Type B pancreatic cell (in vitro differentiated cells): ENCODE measurements around the gene TPD52L2. TPM values are rescaled to one million over a fixed set of nuclear protein-coding genes. Genes with fewer than 3 reads are reported as not detected.

Source experiments
- DNase-seq: peaks from one replicate; pipeline ENCODE4 v3.0.0; 2021; ENCODE audit warnings: mixed read lengths; ENCODE audit not compliant: unreplicated experiment; ENCODE audit errors: extremely low spot score
- H3K27ac Mint-ChIP-seq: 2 replicates; pipeline ENCODE4 v1.8.0; 2021; ENCODE audit warnings: mild to moderate bottlenecking, mixed read lengths
- H3K27me3 Mint-ChIP-seq: 2 replicates; pipeline ENCODE4 v1.8.0; 2021; ENCODE audit warnings: mixed read lengths
- H3K36me3 Mint-ChIP-seq: 2 replicates; pipeline ENCODE4 v1.8.0; 2021; ENCODE audit warnings: mixed read lengths
- H3K4me1 Mint-ChIP-seq: one replicate; pipeline ENCODE4 v1.8.0; 2021; ENCODE audit warnings: mixed read lengths; ENCODE audit not compliant: unreplicated experiment
- H3K4me3 Mint-ChIP-seq: 2 replicates; pipeline ENCODE4 v1.8.0; 2021; ENCODE audit warnings: mild to moderate bottlenecking, mixed read lengths
- H3K9me3 Mint-ChIP-seq: 2 replicates; pipeline ENCODE4 v1.8.0; 2021; ENCODE audit warnings: mixed read lengths
- CTCF ChIP-seq: fragments of 200-600 bp; sonication (generic); conservative IDR thresholded peaks from 2 replicates; pipeline ENCODE4 v1.5.0; 2021; ENCODE audit warnings: antibody characterized with exemption, mild to moderate bottlenecking
- total RNA-seq: library from RNA; stranded (reverse); gene quantifications from 2 replicates; pipeline ENCODE4 v1.2.1, GENCODE V29; 2021; ENCODE audit warnings: low replicate concordance

Gene TPD52L2
- total RNA-seq, 1 donor from 2014 or later: 76.5 TPM

GRCh38 chr20:63917811-63918210 is 52.7 kb downstream of the TPD52L2 start:
- no peaks in the 10 kb centered on the region for H3K9me3 Mint-ChIP-seq
- DNase-seq: no peak
- no peak overlapping the region for H3K4me3 Mint-ChIP-seq
- TF ChIP-seq CTCF: no peak
- peaks cover 5% of the 10 kb centered on the region for H3K4me1 Mint-ChIP-seq
- no peaks in the 10 kb centered on the region for H3K27me3 Mint-ChIP-seq
- peaks cover 7% of the 10 kb centered on the region for H3K36me3 Mint-ChIP-seq
- no peak overlapping the region for H3K27ac Mint-ChIP-seq

GRCh38 chr20:63919130-63919529 is 54.1 kb downstream of the TPD52L2 start:
- no peak for DNase-seq
- Mint-ChIP-seq H3K4me1 (no peaks in the 10 kb centered on the region), H3K36me3 (peaks cover 7% of the 10 kb centered on the region), H3K9me3 (no peaks in the 10 kb centered on the region), H3K4me3 (no peak overlapping the region), H3K27ac (no peak overlapping the region), H3K27me3 (no peaks in the 10 kb centered on the region)
- TF ChIP-seq CTCF: no peak

- DNase-seq: no peak
- Mint-ChIP-seq H3K27me3 (no peaks in the 10 kb centered on the region), H3K36me3 (peaks cover 8% of the 10 kb centered on the region), H3K4me3 (no peak overlapping the region), H3K4me1 (no peaks in the 10 kb centered on the region), H3K9me3 (no peaks in the 10 kb centered on the region), H3K27ac (no peak overlapping the region)
- TF ChIP-seq CTCF: no peak
Observed at GRCh38 chr20:63920226-63920625, 55.2 kb downstream of the TPD52L2 start.

- Mint-ChIP-seq H3K36me3 (peaks cover 16% of the 10 kb centered on the region), H3K4me1 (peaks cover 12% of the 10 kb centered on the region), H3K9me3 (no peaks in the 10 kb centered on the region), H3K4me3 (no peak overlapping the region), H3K27me3 (no peaks in the 10 kb centered on the region), H3K27ac (no peak overlapping the region)
- no peak for DNase-seq
- TF ChIP-seq CTCF: no peak
Observed at GRCh38 chr20:63923651-63924050, 58.6 kb downstream of the TPD52L2 start.

- no peak overlapping the region for H3K27ac Mint-ChIP-seq
- no peak for TF ChIP-seq CTCF
- peaks cover 12% of the 10 kb centered on the region for H3K4me1 Mint-ChIP-seq
- H3K36me3 Mint-ChIP-seq: peaks cover 18% of the 10 kb centered on the region
- no peak for DNase-seq
- no peak overlapping the region for H3K4me3 Mint-ChIP-seq
- no peaks in the 10 kb centered on the region for H3K27me3 Mint-ChIP-seq
- no peaks in the 10 kb centered on the region for H3K9me3 Mint-ChIP-seq
Observed at GRCh38 chr20:63924241-63924640, 59.2 kb downstream of the TPD52L2 start.

- no peaks in the 10 kb centered on the region for H3K27me3 Mint-ChIP-seq
- no peak for DNase-seq
- TF ChIP-seq CTCF: no peak
- no peak overlapping the region for H3K4me3 Mint-ChIP-seq
- H3K4me1 Mint-ChIP-seq: peaks cover 12% of the 10 kb centered on the region
- H3K9me3 Mint-ChIP-seq: no peaks in the 10 kb centered on the region
- no peak overlapping the region for H3K27ac Mint-ChIP-seq
- peaks cover 22% of the 10 kb centered on the region for H3K36me3 Mint-ChIP-seq
Observed at GRCh38 chr20:63926298-63926697, 61.2 kb downstream of the TPD52L2 start.
